ENCODE results near the gene HHLA2. TPM values are rescaled to one million over a fixed set of nuclear protein-coding genes. Genes with fewer than 3 reads are reported as not detected.
"Not testable (repeated sequence)": the region's sequence is repeated elsewhere in the genome, so short reads cannot be mapped to it uniquely, and the experiment has no call there.

HHLA2 gene
- polyA plus RNA-seq, 1 donor (not counting 4 experiments of a cell fraction or from before 2014, with no cell fraction given) = not detected

DNA sequence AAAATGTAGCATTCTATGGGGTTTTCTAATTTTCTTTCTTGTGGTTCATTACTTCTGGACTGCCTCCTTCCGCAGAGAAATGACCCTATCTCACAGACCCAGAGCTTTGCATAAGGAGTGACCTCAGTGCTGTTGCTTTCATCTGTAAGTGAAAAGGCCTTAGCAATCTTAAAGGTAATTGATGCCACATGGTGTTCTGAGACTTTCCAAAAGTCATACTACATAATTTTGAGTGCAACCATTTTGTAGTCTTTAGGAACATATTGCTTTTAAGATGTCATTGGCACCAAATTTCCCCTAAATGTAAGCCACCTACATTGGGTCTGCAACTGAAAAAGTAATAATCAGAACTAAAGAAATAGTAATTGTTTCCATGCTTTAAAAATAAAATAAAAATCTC is 9.2 kb upstream of the HHLA2 start:
- H3K4me2 ChIP-seq (ENCODE audit: control insufficient read depth, extremely low read depth, insufficient read depth, low read depth, low read length) = no peak overlapping the region
- FAIRE-seq = no peak
- no peaks in the 10 kb centered on the region for H3K9me3 ChIP-seq (ENCODE audit: control insufficient read depth, low read depth, low read length)
- TF ChIP-seq, protein P1, sequence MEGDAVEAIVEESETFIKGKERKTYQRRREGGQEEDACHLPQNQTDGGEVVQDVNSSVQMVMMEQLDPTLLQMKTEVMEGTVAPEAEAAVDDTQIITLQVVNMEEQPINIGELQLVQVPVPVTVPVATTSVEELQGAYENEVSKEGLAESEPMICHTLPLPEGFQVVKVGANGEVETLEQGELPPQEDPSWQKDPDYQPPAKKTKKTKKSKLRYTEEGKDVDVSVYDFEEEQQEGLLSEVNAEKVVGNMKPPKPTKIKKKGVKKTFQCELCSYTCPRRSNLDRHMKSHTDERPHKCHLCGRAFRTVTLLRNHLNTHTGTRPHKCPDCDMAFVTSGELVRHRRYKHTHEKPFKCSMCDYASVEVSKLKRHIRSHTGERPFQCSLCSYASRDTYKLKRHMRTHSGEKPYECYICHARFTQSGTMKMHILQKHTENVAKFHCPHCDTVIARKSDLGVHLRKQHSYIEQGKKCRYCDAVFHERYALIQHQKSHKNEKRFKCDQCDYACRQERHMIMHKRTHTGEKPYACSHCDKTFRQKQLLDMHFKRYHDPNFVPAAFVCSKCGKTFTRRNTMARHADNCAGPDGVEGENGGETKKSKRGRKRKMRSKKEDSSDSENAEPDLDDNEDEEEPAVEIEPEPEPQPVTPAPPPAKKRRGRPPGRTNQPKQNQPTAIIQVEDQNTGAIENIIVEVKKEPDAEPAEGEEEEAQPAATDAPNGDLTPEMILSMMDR (optimal IDR thresholded peaks at IDR 0.05 in 1 of 3, IDR thresholded peaks at IDR 0.05 in 1 of 3, conservative IDR thresholded peaks at IDR 0.05 in 1 of 3; ENCODE audit: extremely low read depth in 1 of 3, insufficient read depth in 2 of 3, low read length in 3 of 3) = no peak
- no peak for TF ChIP-seq EZH2 (IDR thresholded peaks at IDR 0.05; ENCODE audit: low read length)
- no peaks in the 10 kb centered on the region for H3K36me3 ChIP-seq (ENCODE audit: control insufficient read depth in 2 of 2, extremely low read depth in 1 of 2, insufficient read depth in 2 of 2, low read length in 2 of 2)
- no peak overlapping the region for H2AFZ ChIP-seq (ENCODE audit: control insufficient read depth, low read length)
- H3K9ac ChIP-seq (ENCODE audit: control insufficient read depth, extremely low read depth, insufficient read depth, low read length) = no peak overlapping the region
- H3K9me1 ChIP-seq (ENCODE audit: control insufficient read depth, extremely low read depth, insufficient read depth, low read length) = no peaks in the 10 kb centered on the region
- H3K4me1 ChIP-seq (ENCODE audit: control insufficient read depth, extremely low read depth, insufficient read depth, low read length) = no peaks in the 10 kb centered on the region
- no peaks in the 10 kb centered on the region for H4K20me1 ChIP-seq (ENCODE audit: control insufficient read depth, extremely low read depth, insufficient read depth, low read length)
- no peak for DNase-seq (ENCODE audit: low read depth, low spot score)
- H3K27ac ChIP-seq (ENCODE audit: control insufficient read depth, insufficient read depth, low read length) = no peak overlapping the region
- H3K27me3 ChIP-seq (ENCODE audit: control insufficient read depth, extremely low read depth, insufficient read depth, low read length) = no peaks in the 10 kb centered on the region
- dilution Hi-C loops (cut with MboI; ENCODE audit: extremely low pct_ligation_motif_present, low sequenced_read_pairs) = no loop called here
- no peaks in the 10 kb centered on the region for H3K79me2 ChIP-seq (ENCODE audit: control insufficient read depth, insufficient read depth, low read length)
- H3K4me3 ChIP-seq (ENCODE audit: control insufficient read depth in 2 of 3, extremely low read depth in 1 of 3, insufficient read depth in 2 of 3, low read depth in 1 of 3, low read length in 3 of 3) = no peak overlapping the region

- H3K4me1 ChIP-seq (ENCODE audit: control insufficient read depth, extremely low read depth, insufficient read depth, low read length); H3K9me3 ChIP-seq (ENCODE audit: control insufficient read depth, low read depth, low read length); DNase-seq (ENCODE audit: low read depth, low spot score); H2AFZ ChIP-seq (ENCODE audit: control insufficient read depth, low read length); H3K9me1 ChIP-seq (ENCODE audit: control insufficient read depth, extremely low read depth, insufficient read depth, low read length); H3K4me3 ChIP-seq (ENCODE audit: control insufficient read depth in 2 of 3, extremely low read depth in 1 of 3, insufficient read depth in 2 of 3, low read depth in 1 of 3, low read length in 3 of 3); FAIRE-seq; dilution Hi-C loops (cut with MboI; ENCODE audit: extremely low pct_ligation_motif_present, low sequenced_read_pairs); H3K79me2 ChIP-seq (ENCODE audit: control insufficient read depth, insufficient read depth, low read length); H4K20me1 ChIP-seq (ENCODE audit: control insufficient read depth, extremely low read depth, insufficient read depth, low read length); H3K36me3 ChIP-seq (ENCODE audit: control insufficient read depth in 2 of 2, extremely low read depth in 1 of 2, insufficient read depth in 2 of 2, low read length in 2 of 2); H3K27me3 ChIP-seq (ENCODE audit: control insufficient read depth, extremely low read depth, insufficient read depth, low read length); H3K4me2 ChIP-seq (ENCODE audit: control insufficient read depth, extremely low read depth, insufficient read depth, low read depth, low read length); H3K27ac ChIP-seq (ENCODE audit: control insufficient read depth, insufficient read depth, low read length); H3K9ac ChIP-seq (ENCODE audit: control insufficient read depth, extremely low read depth, insufficient read depth, low read length): not testable (repeated sequence)
Measured at GRCh38 chr3:108288193-108288592, 8.2 kb upstream of the HHLA2 start.

- no peaks in the 10 kb centered on the region for H3K9me1 ChIP-seq (ENCODE audit: control insufficient read depth, extremely low read depth, insufficient read depth, low read length)
- no peak overlapping the region for H3K4me2 ChIP-seq (ENCODE audit: control insufficient read depth, extremely low read depth, insufficient read depth, low read depth, low read length)
- H2AFZ ChIP-seq (ENCODE audit: control insufficient read depth, low read length) = no peak overlapping the region
- H3K4me1 ChIP-seq (ENCODE audit: control insufficient read depth, extremely low read depth, insufficient read depth, low read length) = no peaks in the 10 kb centered on the region
- no peaks in the 10 kb centered on the region for H3K27me3 ChIP-seq (ENCODE audit: control insufficient read depth, extremely low read depth, insufficient read depth, low read length)
- no peaks in the 10 kb centered on the region for H3K36me3 ChIP-seq (ENCODE audit: control insufficient read depth in 2 of 2, extremely low read depth in 1 of 2, insufficient read depth in 2 of 2, low read length in 2 of 2)
- H3K4me3 ChIP-seq (ENCODE audit: control insufficient read depth in 2 of 3, extremely low read depth in 1 of 3, insufficient read depth in 2 of 3, low read depth in 1 of 3, low read length in 3 of 3) = no peak overlapping the region
- no peak overlapping the region for H3K9ac ChIP-seq (ENCODE audit: control insufficient read depth, extremely low read depth, insufficient read depth, low read length)
- H3K27ac ChIP-seq (ENCODE audit: control insufficient read depth, insufficient read depth, low read length) = no peak overlapping the region
- no peak for TF ChIP-seq EZH2 (IDR thresholded peaks at IDR 0.05; ENCODE audit: low read length)
- TF ChIP-seq, protein P1 (optimal IDR thresholded peaks at IDR 0.05 in 1 of 3, IDR thresholded peaks at IDR 0.05 in 1 of 3, conservative IDR thresholded peaks at IDR 0.05 in 1 of 3; ENCODE audit: extremely low read depth in 1 of 3, insufficient read depth in 2 of 3, low read length in 3 of 3) = no peak
- no peaks in the 10 kb centered on the region for H3K79me2 ChIP-seq (ENCODE audit: control insufficient read depth, insufficient read depth, low read length)
- DNase-seq (ENCODE audit: low read depth, low spot score) (no peak), FAIRE-seq (no peak)
- H3K9me3 ChIP-seq (ENCODE audit: control insufficient read depth, low read depth, low read length) = no peaks in the 10 kb centered on the region
- dilution Hi-C loops (cut with MboI; ENCODE audit: extremely low pct_ligation_motif_present, low sequenced_read_pairs) = no loop called here
- no peaks in the 10 kb centered on the region for H4K20me1 ChIP-seq (ENCODE audit: control insufficient read depth, extremely low read depth, insufficient read depth, low read length)
Measured at GRCh38 chr3:108289159-108289558, 7.2 kb upstream of the HHLA2 start.

Measured in keratinocyte (primary cell).